Activated gamma-delta T cell treated with Interleukin-2 at 50 U/mL for 16 hours (primary cell): ENCODE measurements around the gene CPTP.

Experiments used
- DNase-seq: peaks from one replicate; pipeline ENCODE4 v3.0.0-alpha.2; 2020

CPTP gene

DNA sequence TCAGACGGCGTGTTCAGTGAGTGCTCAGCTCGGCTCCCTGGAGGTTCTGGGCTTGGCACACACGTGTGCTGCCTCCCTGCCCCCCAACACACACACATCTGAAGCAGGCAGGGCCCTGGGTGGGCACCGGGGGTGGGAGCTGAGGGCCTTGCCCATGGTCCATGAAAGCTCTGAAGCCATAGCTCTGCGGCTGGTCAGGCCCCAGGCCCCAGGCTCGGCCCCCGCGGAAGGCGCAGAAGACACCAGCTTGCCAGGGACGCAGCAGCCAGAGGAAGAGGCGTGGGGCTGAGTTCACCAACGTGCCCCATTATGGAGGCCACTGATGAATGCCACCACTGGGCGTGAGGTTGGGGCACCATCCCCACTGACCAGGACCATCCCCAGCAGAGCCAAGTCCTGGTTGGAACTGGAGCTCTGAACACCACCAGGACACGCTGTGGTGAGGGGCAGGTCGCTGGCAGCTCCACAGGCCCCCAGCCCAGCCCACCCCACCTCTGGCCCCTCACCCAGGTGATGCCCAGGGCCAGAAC is 46.2 kb downstream of the CPTP start:
- no peak for DNase-seq

DNA sequence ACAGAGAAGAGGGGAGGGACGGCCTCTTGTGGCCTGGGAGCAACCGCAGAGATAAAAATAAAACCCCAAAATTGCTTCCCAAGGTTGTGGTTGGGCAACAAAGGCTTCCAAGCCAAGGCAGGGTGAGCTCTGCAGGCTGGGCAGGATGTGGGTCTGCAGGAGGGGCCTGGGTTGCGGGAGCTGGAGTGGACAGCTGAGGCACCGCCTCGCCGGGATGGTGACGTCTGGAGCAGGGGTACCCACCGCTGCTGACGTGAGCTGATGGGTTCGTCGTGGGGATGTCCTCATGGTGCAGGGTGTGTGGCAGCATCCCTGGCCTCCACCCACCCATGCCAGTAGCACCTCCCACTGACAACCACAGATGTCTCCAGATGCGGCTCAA is 46.8 kb downstream of the CPTP start:
- DNase-seq = peak; percentile 58

DNA sequence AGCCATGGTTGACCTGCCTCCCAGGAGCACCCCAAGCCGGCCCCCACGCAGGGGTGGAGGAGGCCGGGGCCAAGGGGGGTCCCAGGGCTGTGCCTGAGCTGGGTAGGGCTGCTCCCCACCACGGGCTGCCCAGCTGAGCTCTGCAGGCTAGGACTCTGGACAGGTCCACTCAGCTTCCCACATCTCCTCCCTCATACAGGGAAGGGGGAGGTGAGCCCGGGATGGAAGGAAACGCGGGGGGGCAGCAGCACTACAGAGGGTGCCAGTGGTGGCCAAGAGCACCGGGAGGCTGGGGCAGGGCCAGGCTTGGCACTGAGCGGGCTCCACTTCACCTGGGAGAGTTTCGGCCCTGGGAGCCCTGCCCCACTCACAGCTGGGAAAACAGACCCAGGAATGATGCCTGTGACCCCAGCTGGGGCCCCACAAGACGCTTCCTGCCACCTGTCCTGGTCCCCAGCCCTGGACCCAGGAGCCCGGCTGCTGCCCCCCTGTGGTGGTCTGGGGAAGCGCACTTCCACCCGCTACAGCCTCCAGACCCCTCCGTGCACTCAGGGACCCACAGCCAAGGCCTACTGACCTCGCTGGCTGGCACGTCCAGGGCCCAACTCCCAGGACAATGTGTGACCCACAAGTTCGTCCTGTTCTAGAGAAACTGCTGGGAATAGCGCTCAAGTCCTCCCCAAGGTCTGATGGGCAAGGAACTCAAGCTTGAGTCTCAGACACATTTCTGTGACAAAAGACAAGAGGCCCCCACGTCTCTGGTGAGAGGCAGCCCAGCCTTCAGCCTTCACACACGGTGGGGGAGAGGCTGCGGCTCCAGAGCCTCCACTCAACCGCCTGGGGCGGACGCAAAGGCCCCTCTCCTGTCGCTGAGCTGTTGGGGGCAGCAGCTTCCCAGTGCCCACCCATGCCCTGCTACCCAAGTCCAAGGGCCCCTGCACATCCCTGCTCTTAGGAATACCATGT is 47.4 kb downstream of the CPTP start:
- DNase-seq = peak; percentile 78

DNA sequence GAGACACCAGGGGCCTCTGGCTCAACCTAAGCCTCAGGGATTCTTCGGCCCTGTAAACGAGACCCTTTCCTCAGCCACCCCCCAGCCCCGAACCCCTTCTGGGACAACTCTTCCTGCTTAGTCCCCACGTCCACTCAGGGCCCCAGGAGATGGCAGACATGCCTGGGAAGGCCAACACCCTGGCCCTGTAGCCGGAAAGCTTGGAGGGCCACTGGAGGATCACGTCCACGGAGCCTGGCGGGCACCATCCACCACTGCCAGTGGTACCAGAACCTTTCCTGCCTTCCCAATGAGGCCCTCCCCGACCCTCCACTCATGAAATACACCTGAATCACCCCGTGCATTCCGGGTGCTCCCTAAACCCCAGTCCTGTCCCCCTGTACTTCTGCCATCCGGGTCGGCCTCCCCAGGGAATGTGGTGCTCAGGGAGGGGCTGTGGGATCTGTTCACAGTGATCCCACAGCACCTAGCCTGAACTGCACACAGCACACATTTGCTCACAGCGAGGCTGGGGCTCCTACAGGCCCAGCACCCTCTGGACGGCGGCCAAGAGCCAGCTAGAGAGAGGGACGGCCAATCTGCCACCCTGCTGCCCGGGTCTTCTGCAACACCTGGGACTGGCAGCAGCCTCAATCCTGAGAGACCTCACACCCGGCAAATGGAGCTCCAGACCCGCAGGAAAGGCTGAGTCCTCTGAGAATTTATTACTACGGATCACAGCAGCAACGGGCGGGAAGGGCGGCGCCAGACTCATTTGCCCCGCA is 48.6 kb downstream of the CPTP start:
- DNase-seq = no peak

DNA sequence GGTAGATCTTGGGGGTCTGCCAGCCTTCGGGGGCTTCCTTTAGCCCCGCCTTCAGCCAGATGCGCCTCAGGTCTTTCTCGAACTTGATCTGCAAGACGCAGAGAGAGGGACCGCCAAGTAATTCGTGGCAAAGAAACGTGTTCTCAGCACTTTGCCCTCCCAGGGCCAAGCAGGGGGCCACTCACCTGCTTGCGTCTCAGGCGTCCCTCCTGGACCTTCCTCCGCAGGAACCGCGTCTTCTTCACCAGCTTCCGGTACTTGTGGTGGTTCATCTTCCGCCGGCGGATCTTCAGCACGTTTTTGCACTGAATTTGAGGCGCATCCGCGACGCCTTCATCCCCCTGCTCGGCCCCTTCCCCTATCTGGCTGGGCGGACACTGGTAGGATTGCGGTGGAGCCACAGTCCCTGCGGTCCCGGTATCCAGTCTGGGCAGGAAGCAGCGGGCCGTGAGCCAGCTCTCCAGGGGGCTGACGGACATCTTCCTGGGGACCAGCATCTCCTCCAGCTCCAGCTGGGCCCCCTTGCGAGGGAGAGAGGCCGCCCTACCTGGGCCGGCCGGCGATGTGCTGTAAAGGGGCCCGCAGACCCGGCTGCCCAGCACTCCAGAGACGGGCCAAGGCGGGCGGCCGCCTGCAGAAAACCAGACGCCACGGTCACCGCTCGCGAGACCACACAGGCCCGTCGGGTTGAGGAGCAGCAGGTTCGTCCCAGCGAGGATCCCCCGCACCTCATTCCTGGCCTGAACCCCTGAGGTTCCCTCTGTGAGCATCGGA is 49.4 kb downstream of the CPTP start:
- DNase-seq = no peak

DNA sequence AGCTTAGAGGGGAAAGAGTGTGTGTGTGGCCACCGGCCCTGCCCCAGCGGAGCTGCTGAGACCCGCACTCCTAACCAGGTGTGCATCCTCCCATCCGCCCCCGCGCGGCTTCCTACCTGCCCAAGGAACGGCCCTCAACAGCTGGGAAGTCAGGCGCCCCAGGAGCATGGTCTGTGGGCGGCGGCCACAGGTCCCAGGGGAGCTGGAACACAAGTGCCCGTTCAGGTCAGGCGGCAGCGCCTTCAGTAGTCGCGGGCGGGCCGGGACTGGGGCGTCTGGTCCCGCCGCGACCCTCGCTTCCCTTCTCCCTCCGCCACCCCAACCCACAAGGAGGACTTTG is 50.0 kb downstream of the CPTP start:
- DNase-seq = peak; percentile 6

DNA sequence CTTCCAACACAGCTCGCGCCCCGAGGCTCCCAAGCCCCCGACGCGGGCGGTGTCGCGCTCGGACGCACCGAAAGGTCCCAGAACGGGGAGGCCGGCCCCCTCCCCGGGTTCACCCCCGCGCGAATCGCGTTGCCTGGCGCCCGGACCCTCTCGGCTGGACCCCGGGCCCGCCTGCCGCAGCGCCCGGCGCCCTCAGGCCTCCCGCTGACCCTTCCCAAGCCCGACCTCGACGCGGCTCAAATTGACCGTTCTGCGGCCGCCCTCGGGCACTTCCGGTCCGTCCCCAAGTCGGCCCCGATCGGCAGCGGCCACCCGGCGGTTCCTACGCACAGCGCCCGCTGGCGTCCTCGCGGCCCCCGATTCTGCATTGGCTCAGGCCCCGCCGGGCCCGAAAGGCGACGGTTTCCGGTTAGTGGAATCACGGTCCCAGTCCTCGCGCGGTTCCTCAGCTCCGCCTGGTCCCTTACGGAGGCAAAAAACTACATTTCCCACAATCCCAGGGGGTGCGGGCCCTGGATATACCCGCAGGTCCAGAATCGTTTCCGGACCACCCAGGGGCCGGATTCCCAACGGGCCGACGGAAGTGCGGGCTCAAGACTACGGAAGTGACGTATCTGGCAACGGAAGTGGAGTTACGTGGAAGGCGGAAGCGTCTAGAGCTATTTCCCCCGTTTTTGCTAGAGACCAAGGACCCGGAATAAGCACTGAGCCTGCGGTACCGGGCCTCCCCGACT is 50.5 kb downstream of the CPTP start, which contains the start of gene AURKAIP1:
Gene AURKAIP1, minus strand, starts transcription at position 279 of the 734 bp plus-strand sequence. CDS start 451 bp downstream, outside the sequence.
- DNase-seq = peak; percentile 95

DNA sequence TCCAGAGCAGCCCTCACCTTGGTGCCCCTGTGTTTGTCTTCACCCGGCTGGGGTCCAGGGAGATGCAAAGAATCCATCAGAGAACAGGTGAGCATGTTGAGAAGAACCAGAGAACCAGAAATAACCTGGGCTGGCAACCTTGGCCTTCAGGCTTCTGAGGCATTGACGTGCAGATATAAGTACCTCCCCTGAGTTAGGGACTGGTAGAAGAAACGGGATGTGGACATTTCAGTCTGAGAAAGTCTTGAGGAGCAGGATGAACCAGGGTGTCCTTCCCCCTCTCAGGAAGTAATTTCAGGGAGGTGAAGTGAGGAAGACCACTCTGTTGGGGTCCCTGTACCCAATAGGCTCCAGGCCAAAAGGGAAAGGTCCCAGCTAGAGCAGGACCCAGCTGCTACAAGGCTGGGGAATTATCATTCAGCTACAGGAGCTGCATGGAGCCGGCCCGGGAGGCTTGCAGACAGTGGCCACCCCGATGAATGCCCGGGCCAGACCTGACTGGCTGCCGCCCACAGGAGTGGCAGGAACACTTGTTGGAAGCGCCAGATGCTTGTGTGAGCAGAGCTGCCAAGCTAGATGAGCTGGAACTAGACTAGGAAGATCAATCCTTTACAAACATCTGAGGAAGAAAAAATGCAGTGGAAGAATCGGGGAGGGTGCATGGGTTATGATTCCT is 52.1 kb downstream of the CPTP start:
- DNase-seq = no peak

DNA sequence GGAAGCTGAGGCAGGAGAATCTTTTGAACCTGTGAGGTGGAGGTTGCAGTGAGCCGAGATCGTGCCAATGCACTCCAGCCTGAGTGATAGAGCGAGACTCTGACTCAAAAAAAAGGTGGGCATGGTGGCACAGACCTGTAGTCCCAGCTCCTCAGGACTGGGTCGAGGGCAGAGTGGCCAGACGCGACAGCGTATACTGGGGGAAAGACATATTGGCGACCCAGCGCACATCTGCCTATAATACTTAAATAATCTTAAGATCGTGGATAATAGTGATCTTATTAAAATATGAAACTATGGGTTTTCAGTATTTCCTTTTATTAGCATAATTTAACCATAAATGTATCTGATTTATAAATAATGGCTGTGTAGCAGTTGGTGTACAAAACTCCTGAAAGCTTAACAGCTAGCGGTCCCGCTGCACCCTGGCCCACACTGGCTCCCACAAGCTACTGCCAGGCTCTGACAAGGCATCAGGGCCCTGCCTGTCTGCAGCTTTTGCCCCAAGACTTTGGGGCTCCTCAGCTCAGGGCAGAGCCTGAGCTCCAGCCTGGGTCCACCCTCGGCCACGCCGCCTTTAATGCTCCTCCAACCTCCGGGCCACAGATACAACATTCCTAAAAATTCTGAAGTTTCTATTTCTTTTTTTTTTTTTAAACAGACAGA is 53.1 kb downstream of the CPTP start:
- no peak for DNase-seq
